Right ventricle myocardium superior (tissue), 1 donor: ENCODE results near the gene EDAR. TPM values are rescaled to one million over a fixed set of nuclear protein-coding genes. Genes with fewer than 3 reads are reported as not detected.
A peak's percentile ranks its signal among the peaks of the same experiment; 100 is the strongest.

Experiments
- ATAC-seq: fragments of 200-7000 bp; cut with Tn5 transposase; one replicate; pipeline ENCODE4 v1.9.1; 2020; ENCODE audit warnings: mild to moderate bottlenecking; ENCODE audit not compliant: poor library complexity
- DNase-seq: peaks from one replicate; pipeline ENCODE4 v3.0.0-alpha.2; 2020
- intact Hi-C: fragments of 100-400 bp; cut with DNase I; formaldehyde crosslinking; loops from one replicate; pipeline ENCODE4 v1.11.2; 2022
- total RNA-seq: library from RNA; stranded (reverse); fragmentation: NEBNext Ultra II Directional; extraction: Animal tissue kit (Norgen Biotek cat#: 25700); gene quantifications from one replicate; pipeline ENCODE4 v1.2.1, GENCODE V29; 2021
- donor health status: DM: no; HTN: yes; CAD: no; lungs with severe emphysema.

Gene EDAR
- total RNA-seq, 1 donor from 2014 or later: 0.11 TPM

GRCh38 chr2:108932736-108933332, 56.2 kb downstream of the EDAR start:
- DNase-seq (no peak), ATAC-seq (no peak)
- intact Hi-C loops: no loop called here

DNA sequence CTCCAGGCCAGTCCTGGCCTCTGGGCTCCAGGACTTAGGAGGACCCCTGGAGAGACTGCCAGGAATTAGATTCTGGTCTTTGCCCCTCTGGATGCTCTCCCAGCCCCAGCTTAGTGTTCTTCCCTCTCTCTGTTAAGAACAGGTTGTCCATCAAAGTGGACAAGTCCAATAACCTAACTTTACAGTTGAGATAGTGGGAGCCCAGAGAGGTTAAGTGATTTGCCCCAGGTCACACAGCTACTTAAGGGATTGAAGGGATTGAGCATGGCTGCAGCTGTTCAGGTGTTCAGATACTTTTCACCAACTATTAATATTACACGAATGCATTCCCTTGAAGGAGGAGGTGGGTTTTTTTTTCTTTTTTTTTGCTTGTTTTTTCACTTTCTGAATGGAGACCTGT, 57.6 kb downstream of the EDAR start:
- DNase-seq (no peak), ATAC-seq (no peak)
- intact Hi-C loops: no loop called here

DNA sequence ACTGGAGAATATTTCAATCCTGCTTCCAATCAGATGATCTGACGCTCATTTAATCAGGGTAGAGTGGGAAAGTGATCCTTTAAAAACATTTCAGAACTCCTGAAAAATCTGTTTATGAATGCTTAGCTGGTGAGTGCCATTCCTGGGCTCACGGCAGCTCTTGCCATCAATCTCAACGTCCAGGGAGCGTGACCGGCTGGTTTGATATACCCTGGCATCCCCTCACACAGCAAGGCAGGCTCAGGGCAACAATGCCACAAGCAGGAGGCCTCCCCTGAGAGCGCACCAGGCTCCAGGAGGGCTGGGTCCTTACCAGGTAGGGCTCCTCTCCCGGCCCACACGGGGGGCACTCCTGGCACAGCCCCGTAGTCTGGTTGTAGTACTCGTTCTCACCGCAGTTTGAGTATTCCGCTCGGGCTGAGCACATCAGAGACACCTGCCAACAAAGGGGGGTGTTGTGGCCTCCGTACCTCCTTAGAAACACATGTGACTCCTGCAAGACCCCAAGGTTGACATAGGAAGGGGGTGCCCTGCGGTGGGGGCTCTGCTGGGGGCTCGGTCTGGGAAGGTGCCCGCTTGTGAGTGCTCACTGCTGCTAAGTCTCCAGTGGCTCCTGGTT, 59.1 kb downstream of the EDAR start:
- intact Hi-C loops: loop anchor here (2.0 kb wide), 1 partner anchor 59 kb away; the partner anchor contains the start of gene EDAR
- DNase-seq (no peak), ATAC-seq (no peak)

- no peak for ATAC-seq
- no peak for DNase-seq
- intact Hi-C loops: loop anchor here (2.0 kb wide), 1 partner anchor 60 kb away; the partner anchor contains the start of gene EDAR
These were observed 60.2 kb downstream of the EDAR start for GRCh38 chr2:108928660-108929377.

DNA sequence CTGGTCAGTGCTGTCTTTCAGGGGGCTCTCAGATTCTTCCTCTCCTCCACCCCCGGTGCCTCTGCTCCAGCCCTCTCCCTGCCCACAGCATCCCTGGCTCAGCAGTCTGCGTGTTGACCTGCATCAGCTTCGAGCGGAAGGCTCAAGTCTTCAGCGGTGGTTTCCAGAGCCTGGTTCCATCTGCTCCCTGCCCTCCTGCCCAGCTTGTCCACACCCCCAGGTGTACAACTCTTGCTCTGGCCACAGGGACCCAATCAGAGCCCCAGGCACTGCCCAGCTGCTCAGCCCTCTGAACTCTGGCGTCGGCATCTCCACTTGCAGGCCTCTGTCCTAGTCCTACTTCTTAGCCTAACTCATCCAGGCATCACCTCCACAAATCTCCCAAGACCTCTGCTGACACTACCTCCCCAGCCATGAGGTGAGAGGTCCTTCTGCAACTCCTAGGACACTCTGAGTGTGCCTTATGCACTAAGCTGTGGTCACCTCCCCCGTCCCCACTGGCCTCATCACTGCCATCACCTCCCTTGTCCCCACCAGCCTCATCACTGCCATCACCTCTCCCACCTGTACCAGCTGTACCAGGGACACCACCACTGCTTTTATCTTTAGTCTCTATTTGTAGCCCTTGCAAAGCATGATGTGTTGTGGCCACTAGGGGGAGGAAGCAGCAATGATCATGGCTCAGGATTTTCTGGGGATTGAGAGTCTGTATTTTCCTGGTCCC, 60.9 kb downstream of the EDAR start:
- peak; percentile 65 for ATAC-seq
- DNase-seq: no peak
- intact Hi-C loops: loop anchor here (2.0 kb wide), 1 partner anchor 61 kb away; the partner anchor contains the start of gene EDAR

GRCh38 chr2:108927405-108927804, 61.6 kb downstream of the EDAR start:
- ATAC-seq: no peak
- intact Hi-C loops: no loop called here

GRCh38 chr2:108926561-108927380, 62.2 kb downstream of the EDAR start:
- ATAC-seq: peak; percentile 19

More at GRCh38 chr2:108927405-108927804, 61.6 kb downstream of the EDAR start:
- DNase-seq: no peak

DNA sequence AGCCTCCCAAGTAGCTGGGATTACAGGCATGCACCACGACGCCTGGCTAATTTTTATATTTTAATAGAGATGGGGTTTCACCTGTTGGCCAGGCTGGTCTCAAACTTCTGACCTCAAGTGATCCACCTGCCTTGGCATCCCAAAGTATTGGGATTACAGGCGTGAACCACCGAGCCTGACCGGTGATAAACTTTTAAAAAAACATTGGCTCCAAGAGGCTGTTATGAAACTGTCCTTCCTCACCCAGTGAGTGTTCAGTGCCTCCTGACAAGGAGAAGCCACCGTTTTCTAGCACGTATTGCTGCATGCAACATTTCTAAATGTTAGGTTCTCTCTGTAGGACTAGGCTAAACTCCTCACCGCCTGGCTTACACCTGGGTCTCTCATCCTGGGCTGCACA, 63.3 kb downstream of the EDAR start:
- intact Hi-C loops: no loop called here
- ATAC-seq (peak; percentile 63), DNase-seq (no peak)

More at GRCh38 chr2:108926561-108927380, 62.2 kb downstream of the EDAR start:
- intact Hi-C loops: no loop called here
- no peak for DNase-seq

DNA sequence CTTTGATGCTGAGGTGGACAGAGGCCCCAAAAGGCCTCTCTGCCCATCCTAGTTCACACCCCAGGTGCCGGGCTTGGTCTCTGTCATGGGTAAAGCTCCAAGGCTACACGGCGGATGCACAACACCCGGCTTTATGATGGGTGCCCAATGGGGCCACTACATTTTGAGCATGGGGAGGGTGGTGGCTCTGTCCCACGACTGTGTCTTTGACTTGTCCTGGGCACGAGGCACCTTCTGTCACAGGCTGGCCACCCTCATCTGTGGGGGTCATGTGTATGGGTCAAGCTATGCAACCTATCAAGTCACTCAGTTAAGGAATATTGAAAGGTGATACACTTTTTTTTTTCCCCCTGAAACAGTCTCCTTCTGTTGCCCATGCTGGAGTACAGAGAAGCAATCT, 63.7 kb downstream of the EDAR start:
- no peak for ATAC-seq
- intact Hi-C loops: no loop called here
- DNase-seq: no peak

DNA sequence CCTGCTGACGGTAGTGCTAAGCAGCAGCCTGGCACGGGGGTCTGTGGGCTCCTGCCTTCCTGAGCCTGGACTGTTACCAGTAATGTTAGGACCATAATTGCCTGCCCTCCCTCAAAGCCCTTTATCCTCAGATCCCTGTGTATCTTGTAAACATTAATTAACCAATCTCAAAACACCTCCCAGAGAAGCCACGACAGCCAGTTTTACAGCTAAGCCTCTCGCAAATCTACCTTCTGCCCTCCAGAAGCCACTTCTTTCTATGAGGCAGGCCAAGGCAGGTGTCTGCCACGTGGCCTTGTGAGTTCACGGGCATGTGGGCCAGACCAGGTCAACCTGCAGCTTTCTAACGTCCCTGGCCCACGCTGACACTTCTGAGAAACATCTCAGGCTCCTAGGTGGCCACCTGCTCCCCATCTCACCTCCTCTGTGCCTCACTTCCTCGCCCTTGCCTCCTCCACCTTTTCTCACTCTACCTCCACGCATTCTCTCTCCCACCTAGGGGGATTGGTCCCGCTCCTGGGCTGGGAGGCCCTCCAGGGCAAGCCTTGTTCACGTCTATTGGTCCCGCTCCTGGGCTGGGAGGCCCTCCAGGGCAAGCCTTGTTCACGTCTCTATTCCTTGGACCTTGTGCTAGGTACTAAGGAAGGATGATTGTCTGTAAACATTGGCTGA, 64.3 kb downstream of the EDAR start:
- no peak for DNase-seq
- ATAC-seq: no peak
- intact Hi-C loops: no loop called here

- intact Hi-C loops: no loop called here
- no peak for DNase-seq
- ATAC-seq: no peak
These were observed 65.1 kb downstream of the EDAR start for GRCh38 chr2:108923736-108924579.

DNA sequence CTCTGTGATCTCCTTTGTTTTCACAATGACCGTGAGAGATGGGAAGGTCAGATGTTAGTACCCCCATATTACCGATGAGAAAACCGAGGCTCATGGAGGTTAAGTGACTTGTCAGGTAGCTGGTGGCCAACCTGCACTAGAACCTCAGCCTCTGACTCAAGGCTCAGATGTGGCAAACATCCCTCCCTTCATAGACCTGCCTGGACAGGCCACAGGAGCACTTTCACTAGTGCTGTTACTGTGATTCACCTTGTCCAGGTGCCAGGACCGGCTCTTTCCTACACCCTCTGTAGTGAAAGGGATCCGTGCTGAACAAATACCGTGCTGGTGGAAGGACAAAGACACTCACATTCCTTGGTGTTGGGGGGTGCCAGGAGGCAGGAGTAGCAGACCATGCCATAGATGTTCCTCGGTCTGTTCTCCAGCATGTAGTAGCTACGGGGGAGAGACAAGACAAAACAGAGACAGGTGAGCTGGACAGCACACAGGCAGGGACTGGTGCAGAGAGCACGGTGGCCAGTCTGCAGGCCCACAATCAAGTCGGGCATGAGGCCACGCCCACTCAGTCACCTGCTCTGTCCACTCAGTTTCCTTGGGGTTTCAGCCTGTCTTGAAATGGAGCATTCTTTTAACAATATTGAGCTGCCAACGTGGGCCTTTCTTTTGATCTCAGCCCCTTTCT, 65.9 kb downstream of the EDAR start:
- intact Hi-C loops: no loop called here
- no peak for DNase-seq
- ATAC-seq: no peak

GRCh38 chr2:108922141-108922915, 66.7 kb downstream of the EDAR start:
- intact Hi-C loops: no loop called here
- no peak for ATAC-seq
- DNase-seq: no peak

GRCh38 chr2:108921096-108922030, 67.7 kb downstream of the EDAR start:
- intact Hi-C loops: no loop called here
- DNase-seq (no peak), ATAC-seq (no peak)

- intact Hi-C loops: no loop called here
- ATAC-seq (no peak), DNase-seq (no peak)
These were observed 68.3 kb downstream of the EDAR start for GRCh38 chr2:108920686-108921085.
